Gastrocnemius medialis (tissue), 4 donors: ENCODE data around the gene ITFG2. TPM values are rescaled to one million over a fixed set of nuclear protein-coding genes. Genes with fewer than 3 reads are reported as not detected.

Experiments
- ATAC-seq, 2 donors: fragments of 150-250 bp; one replicate each; pipeline ENCODE4 v1.9.1; 2016
- DNase-seq, 2 donors: peaks; one replicate each; pipeline ENCODE4 v3.0.0-alpha.2; 2019
- H3K27ac ChIP-seq, 4 donors: fragments of 200-600 bp; sonication (generic); 1 replicate in 1 of 4; 2 replicates in 3 of 4; pipeline ENCODE4 v1.5.1; 2016 to 2018; ENCODE audit warnings: mild to moderate bottlenecking in 2 of 4, moderate library complexity in 1 of 4
- H3K27me3 ChIP-seq, 3 donors: fragments of 200-600 bp; sonication (generic) in 2 of 3; 1 replicate in 1 of 3; 2 replicates in 2 of 3; pipeline versions ENCODE4 v1.5.1 to v1.6.0; 2016 to 2019; ENCODE audit warnings: mild to moderate bottlenecking in 1 of 3, moderate library complexity in 1 of 3
- H3K36me3 ChIP-seq, 2 donors: fragments of 200-600 bp; sonication (generic) in 1 of 2; one replicate each; pipeline ENCODE4 v1.5.1; 2017 to 2018
- H3K4me1 ChIP-seq, 2 donors: fragments of 200-600 bp; sonication (generic) in 1 of 2; one replicate each; pipeline ENCODE4 v1.5.1; 2016 to 2017; ENCODE audit warnings: mild to moderate bottlenecking in 2 of 2
- H3K4me3 ChIP-seq, 4 donors: fragments of 200-600 bp; sonication (generic) in 3 of 4; 1 replicate in 1 of 4; 2 replicates in 3 of 4; pipeline ENCODE4 v1.5.1; 2016 to 2019; ENCODE audit warnings: mild to moderate bottlenecking in 2 of 4
- H3K9me3 ChIP-seq, 3 donors: fragments of 200-600 bp; sonication (generic) in 2 of 3; 1 replicate in 1 of 3; 2 replicates in 2 of 3; pipeline ENCODE4 v1.5.1; 2016 to 2019
- CTCF ChIP-seq, 5 experiments: fragments of 450-650 bp in 3 of 5; fragments of 200-600 bp in 2 of 5; sonication (generic) in 2 of 5; IDR thresholded peaks in 4 of 5; conservative IDR thresholded peaks in 1 of 5; 1 replicate in 4 of 5; 2 replicates in 1 of 5; pipeline ENCODE4 v1.5.1; 2016 to 2019; ENCODE audit warnings: antibody characterized with exemption in 5 of 5, mild to moderate bottlenecking in 3 of 5, moderate library complexity in 3 of 5
- POLR2A ChIP-seq, 2 donors: fragments of 450-650 bp; IDR thresholded peaks; one replicate each; pipeline ENCODE4 v1.6.1; 2017; ENCODE audit warnings: antibody characterized with exemption in 2 of 2, mild to moderate bottlenecking in 2 of 2, moderate library complexity in 2 of 2
- in situ Hi-C, 4 donors: fragments of 200-750 bp; cut with MboI; loops; one replicate each; pipeline versions ENCODE4 v1.15.0 to v1.8.0; 2017; ENCODE audit warnings: low sequenced_read_pairs in 4 of 4
- intact Hi-C: fragments of 100-400 bp; cut with DNase I; formaldehyde crosslinking; loops from one replicate; pipeline ENCODE4 v1.15.1; 2023; ENCODE audit warnings: low total_unique reads
- total RNA-seq, 4 donors: library from RNA; depleted of rRNA; stranded (reverse); fragments of >200 nt; gene quantifications; one replicate each; pipeline versions ENCODE4 v1.1.0 to v1.2.3, GENCODE V29; 2016

Gene ITFG2
- total RNA-seq, 4 donors from 2014 or later: 5.1 to 7.2 (median 5.9) TPM

GRCh38 chr12:2842948-2843347, 30.5 kb downstream of the ITFG2 start:
- Histone ChIP-seq H3K36me3 (no peaks in the 10 kb centered on the region), H3K27ac (peak overlapping the region in 1 of 4 donors; percentile 25), H3K4me3 (no peak overlapping the region), H3K9me3 (no peaks in the 10 kb centered on the region), H3K27me3 (no peaks in the 10 kb centered on the region), H3K4me1 (no peaks in the 10 kb centered on the region)
- DNase-seq (no peak), ATAC-seq (peak in 1 of 2 donors; percentile 18)
- no peak for TF ChIP-seq CTCF (IDR thresholded peaks at IDR 0.05 in 4 of 5, conservative IDR thresholded peaks at IDR 0.05 in 1 of 5)
- no peak for TF ChIP-seq POLR2A (IDR thresholded peaks at IDR 0.05)
- in situ Hi-C loops: no loop called here
- intact Hi-C loops: no loop called here

GRCh38 chr12:2844786-2845185, 32.3 kb downstream of the ITFG2 start:
- in situ Hi-C loops: no loop called here
- no peak for ATAC-seq

DNA sequence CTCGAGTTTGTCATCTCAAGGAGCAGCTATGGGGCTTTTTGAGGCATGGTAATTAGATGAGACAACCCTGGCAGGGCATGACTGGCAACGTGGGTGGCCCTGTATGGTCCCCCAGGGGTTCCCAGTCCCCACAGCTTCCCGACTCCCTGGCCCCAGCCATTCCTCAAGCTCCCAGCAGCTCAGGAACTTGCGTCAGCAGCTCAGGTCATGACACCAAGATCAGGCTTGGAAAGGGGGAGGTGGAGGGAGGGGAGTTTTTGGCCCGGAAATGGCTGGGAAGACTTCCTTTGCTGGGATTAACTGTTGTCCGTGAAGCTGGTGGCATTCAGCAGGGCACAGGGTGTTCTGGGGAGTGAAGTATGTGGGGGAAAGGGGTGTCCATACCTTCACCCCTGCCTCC, 32.8 kb downstream of the ITFG2 start:
- no peaks in the 10 kb centered on the region for H3K9me3 ChIP-seq
- H3K36me3 ChIP-seq: no peaks in the 10 kb centered on the region
- no peaks in the 10 kb centered on the region for H3K27me3 ChIP-seq
- DNase-seq (no peak), ATAC-seq (peak in 1 of 2 donors; percentile 28)
- TF ChIP-seq POLR2A (IDR thresholded peaks at IDR 0.05) (no peak), CTCF (IDR thresholded peaks at IDR 0.05 in 4 of 5, conservative IDR thresholded peaks at IDR 0.05 in 1 of 5) (no peak)
- no peaks in the 10 kb centered on the region for H3K4me1 ChIP-seq
- H3K4me3 ChIP-seq: no peak overlapping the region
- in situ Hi-C loops (no loop called here), intact Hi-C loops (no loop called here)
- peak overlapping the region in 2 of 4 donors; percentile 33 to 52 for H3K27ac ChIP-seq

More at GRCh38 chr12:2844786-2845185, 32.3 kb downstream of the ITFG2 start:
- Histone ChIP-seq H3K27ac (peak overlapping the region in 3 of 4 donors; percentile 5 to 52 (median 33)), H3K4me3 (no peak overlapping the region), H3K27me3 (no peaks in the 10 kb centered on the region), H3K36me3 (no peaks in the 10 kb centered on the region), H3K4me1 (no peaks in the 10 kb centered on the region), H3K9me3 (no peaks in the 10 kb centered on the region)
- intact Hi-C loops: no loop called here
- no peak for DNase-seq
- TF ChIP-seq CTCF (IDR thresholded peaks at IDR 0.05 in 4 of 5, conservative IDR thresholded peaks at IDR 0.05 in 1 of 5): no peak

GRCh38 chr12:2851931-2852330, 39.5 kb downstream of the ITFG2 start:
- TF ChIP-seq CTCF (IDR thresholded peaks at IDR 0.05 in 4 of 5, conservative IDR thresholded peaks at IDR 0.05 in 1 of 5) (no peak), POLR2A (IDR thresholded peaks at IDR 0.05) (no peak)
- Histone ChIP-seq H3K9me3 (no peaks in the 10 kb centered on the region), H3K36me3 (no peaks in the 10 kb centered on the region), H3K4me3 (no peak overlapping the region), H3K27me3 (no peaks in the 10 kb centered on the region), H3K27ac (no peak overlapping the region), H3K4me1 (no peaks in the 10 kb centered on the region)
- no peak for DNase-seq
- in situ Hi-C loops (loop anchor here in 1 of 4 donors (10.0 kb wide), 1 partner anchor 183 kb away; no protein-coding TSS in a partner anchor), intact Hi-C loops (loop anchor here (10.0 kb wide), 1 partner anchor 193 kb away; no protein-coding TSS in a partner anchor)
- no peak for ATAC-seq

DNA sequence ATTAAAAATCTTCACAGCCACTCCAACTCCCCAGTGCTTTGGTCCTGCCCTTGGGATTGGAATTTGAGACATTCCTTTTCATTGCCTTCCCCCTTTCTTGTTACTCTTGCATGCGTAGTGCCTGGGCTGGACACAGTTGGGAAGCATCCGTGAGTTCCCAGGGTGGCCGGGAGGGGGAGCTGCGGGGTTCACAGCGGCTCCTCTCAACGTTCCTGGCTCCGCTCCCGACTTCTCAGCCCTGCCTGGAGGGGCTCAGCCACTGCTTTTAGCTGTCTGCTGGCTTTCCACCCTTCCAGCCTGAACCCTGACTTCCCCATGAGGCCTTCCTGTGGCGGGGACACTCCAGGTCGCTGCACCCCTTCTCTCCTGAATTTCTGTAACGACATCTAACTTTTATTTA, 41.2 kb downstream of the ITFG2 start:
- Histone ChIP-seq H3K4me3 (no peak overlapping the region), H3K27ac (no peak overlapping the region), H3K36me3 (no peaks in the 10 kb centered on the region), H3K27me3 (no peaks in the 10 kb centered on the region), H3K4me1 (peaks cover 5 to 12% of the 10 kb centered on the region in 2 donors), H3K9me3 (no peaks in the 10 kb centered on the region)
- in situ Hi-C loops: loop anchor here in 1 of 4 donors (10.0 kb wide), 1 partner anchor 181 kb away; no protein-coding TSS in a partner anchor
- intact Hi-C loops: loop anchor here (1.0 to 10.0 kb wide), 2 partner anchors 91 to 191 kb away; no protein-coding TSS in a partner anchor
- DNase-seq (peak; percentile 53 to 72), ATAC-seq (peak; percentile 51 to 70)
- peak; percentile 71 to 90 (median 77) for TF ChIP-seq CTCF (IDR thresholded peaks at IDR 0.05 in 4 of 5, conservative IDR thresholded peaks at IDR 0.05 in 1 of 5)
- TF ChIP-seq POLR2A (IDR thresholded peaks at IDR 0.05): no peak
